ENCODE data around the gene NOS1AP. TPM values are rescaled to one million over a fixed set of nuclear protein-coding genes. Genes with fewer than 3 reads are reported as not detected.

NOS1AP gene
- total and polyA plus RNA-seq, 8 donors = 2.2 to 6.2 (median 3.3) TPM

DNA sequence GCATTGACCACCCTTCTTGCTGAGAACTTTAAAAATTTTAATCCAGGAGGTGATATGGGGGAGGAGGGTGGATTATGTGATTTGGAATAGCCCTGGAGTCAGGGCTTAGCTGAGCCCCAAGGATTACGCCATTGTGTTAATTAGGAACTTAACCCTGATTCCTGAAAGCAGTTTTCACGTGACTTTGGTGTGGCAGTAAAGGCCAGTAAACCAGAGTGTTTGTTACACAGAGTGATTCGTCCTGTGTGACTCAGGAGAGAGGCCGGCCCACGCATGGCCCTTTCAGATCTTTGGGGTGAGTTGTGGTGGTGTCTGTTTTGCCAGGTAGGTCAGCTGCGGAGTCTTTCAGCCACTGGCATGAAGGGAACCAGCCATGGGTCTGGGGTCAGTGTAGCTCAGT is 107.6 kb downstream of the NOS1AP start:
- intact Hi-C loops (cut with DNase I) = no loop called here
- TF ChIP-seq, protein P1, sequence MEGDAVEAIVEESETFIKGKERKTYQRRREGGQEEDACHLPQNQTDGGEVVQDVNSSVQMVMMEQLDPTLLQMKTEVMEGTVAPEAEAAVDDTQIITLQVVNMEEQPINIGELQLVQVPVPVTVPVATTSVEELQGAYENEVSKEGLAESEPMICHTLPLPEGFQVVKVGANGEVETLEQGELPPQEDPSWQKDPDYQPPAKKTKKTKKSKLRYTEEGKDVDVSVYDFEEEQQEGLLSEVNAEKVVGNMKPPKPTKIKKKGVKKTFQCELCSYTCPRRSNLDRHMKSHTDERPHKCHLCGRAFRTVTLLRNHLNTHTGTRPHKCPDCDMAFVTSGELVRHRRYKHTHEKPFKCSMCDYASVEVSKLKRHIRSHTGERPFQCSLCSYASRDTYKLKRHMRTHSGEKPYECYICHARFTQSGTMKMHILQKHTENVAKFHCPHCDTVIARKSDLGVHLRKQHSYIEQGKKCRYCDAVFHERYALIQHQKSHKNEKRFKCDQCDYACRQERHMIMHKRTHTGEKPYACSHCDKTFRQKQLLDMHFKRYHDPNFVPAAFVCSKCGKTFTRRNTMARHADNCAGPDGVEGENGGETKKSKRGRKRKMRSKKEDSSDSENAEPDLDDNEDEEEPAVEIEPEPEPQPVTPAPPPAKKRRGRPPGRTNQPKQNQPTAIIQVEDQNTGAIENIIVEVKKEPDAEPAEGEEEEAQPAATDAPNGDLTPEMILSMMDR (IDR thresholded peaks at IDR 0.05) = no peak
- H3K27ac ChIP-seq = no peak overlapping the region
- H3K27me3 ChIP-seq = no peaks in the 10 kb centered on the region
- ATAC-seq (peak; percentile 25), DNase-seq (no peak)
- H3K36me3 ChIP-seq = no peaks in the 10 kb centered on the region
- H3K4me3 ChIP-seq = no peak overlapping the region
- H3K4me1 ChIP-seq = peaks cover 0 to 3% of the 10 kb centered on the region in 2 donors
- H3K9me3 ChIP-seq = no peaks in the 10 kb centered on the region

DNA sequence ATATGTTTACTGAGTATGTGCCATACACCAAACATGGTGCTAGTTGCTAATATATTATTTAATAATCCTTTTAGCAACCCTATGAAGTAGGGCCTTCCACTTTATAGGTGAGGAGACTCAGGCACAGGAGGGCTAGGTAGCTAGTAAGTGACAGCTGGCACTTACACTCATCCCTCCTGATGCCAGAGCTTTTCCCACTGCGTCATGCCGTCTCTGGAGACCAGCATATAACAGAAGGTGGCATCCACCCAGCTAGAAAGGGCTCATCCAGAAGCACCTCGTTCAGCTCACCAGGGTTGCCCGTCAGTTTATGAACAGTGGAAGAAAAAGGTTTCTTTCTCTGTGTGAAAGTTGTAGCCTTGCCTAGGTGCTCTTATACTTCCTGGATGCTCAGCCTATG is 108.9 kb downstream of the NOS1AP start:
- Histone ChIP-seq H3K4me1 (peaks cover 0 to 3% of the 10 kb centered on the region in 2 donors), H3K27ac (no peak overlapping the region), H3K4me3 (no peak overlapping the region), H3K27me3 (no peaks in the 10 kb centered on the region), H3K36me3 (no peaks in the 10 kb centered on the region), H3K9me3 (no peaks in the 10 kb centered on the region)
- intact Hi-C loops (cut with DNase I) = no loop called here
- TF ChIP-seq, protein P1 (IDR thresholded peaks at IDR 0.05) = no peak
- no peak for DNase-seq
- ATAC-seq = no peak

GRCh38 chr1:162179121-162179520 is 109.6 kb downstream of the NOS1AP start:
- Histone ChIP-seq H3K9me3 (no peaks in the 10 kb centered on the region), H3K4me1 (peaks cover 0 to 3% of the 10 kb centered on the region in 2 donors), H3K36me3 (no peaks in the 10 kb centered on the region), H3K27ac (no peak overlapping the region), H3K27me3 (no peaks in the 10 kb centered on the region), H3K4me3 (no peak overlapping the region)
- TF ChIP-seq, protein P1 (IDR thresholded peaks at IDR 0.05) = no peak
- ATAC-seq (no peak), DNase-seq (no peak)
- intact Hi-C loops (cut with DNase I) = no loop called here

DNA sequence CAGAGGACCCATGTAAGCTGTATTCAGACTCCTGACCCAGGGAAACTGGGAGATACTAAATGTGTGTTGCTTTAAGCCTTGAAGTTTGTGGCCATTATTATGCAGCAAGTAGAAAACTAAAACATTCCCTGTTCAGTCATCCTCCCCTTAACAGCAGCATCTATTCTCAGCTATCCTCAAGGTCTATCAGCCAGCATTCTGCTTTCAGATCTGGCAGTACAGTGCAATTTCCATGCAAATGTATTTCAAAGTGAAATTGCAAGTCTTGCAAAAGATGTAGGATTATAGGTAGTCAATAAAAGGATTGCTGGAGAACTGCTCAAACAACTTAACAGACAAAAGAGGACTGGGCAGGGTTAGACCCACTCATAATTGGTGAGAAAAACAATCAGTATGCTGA is 111.3 kb downstream of the NOS1AP start:
- no peak overlapping the region for H3K4me3 ChIP-seq
- no peak for ATAC-seq
- peaks cover 0 to 3% of the 10 kb centered on the region in 2 donors for H3K4me1 ChIP-seq
- TF ChIP-seq, protein P1 (IDR thresholded peaks at IDR 0.05) = no peak
- intact Hi-C loops (cut with DNase I) = no loop called here
- H3K27ac ChIP-seq = no peak overlapping the region
- H3K27me3 ChIP-seq = no peaks in the 10 kb centered on the region
- no peaks in the 10 kb centered on the region for H3K9me3 ChIP-seq
- H3K36me3 ChIP-seq = no peaks in the 10 kb centered on the region
- no peak for DNase-seq

- intact Hi-C loops (cut with DNase I) = no loop called here
- Histone ChIP-seq H3K27me3 (no peaks in the 10 kb centered on the region), H3K9me3 (no peaks in the 10 kb centered on the region), H3K4me3 (no peak overlapping the region), H3K27ac (no peak overlapping the region), H3K36me3 (no peaks in the 10 kb centered on the region), H3K4me1 (peaks cover 0 to under 1% of the 10 kb centered on the region in 2 donors)
- no peak for DNase-seq
- TF ChIP-seq, protein P1 (IDR thresholded peaks at IDR 0.05) = no peak
- ATAC-seq = no peak
Observed at GRCh38 chr1:162182090-162182489, 112.6 kb downstream of the NOS1AP start.
